Measurements from ENCODE around the gene SAMD4A.

SAMD4A gene

DNA sequence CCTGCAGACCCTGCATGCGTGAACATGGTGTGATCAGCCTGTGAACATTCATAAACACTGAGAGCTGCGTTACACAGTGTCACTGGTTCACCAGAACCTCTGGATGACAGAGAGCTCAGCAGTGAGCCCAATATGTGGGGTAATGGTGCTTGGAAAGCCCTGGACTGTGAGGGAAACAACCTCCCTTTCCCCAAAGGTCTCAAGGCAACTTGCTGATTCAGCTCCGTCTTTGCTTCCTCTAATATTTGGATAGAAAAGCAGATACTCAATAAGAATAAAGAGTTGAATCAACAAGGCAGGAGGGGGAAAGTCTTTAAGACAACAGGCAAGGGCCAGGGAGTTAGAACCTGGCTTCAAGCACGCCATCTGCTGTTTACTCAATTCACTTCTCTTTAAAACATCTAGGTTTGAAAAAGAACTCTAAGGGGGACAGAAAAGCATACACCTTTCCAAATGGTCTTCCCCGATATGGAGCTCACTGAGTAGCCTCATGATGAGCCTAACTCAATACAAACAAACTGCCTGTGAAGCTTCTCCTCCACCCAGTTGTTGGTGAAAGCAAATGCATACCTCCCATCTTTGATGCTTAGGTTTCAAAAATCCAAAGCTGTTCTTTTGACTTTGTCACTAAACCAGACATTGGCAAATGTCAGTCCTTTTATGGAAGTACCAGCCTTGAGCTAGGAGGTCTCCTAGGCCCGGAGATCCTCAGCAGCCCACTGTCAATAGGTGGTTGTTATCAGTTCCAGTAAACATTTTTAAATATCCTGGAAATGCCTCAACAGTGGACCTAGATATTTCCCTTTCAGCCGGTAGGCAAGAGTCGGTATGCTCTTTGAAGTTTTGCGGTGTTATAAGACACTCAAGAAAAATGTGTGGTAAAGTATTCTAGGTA lies 76.1 kb downstream of the SAMD4A start:
- no peak for TF ChIP-seq POLR2AphosphoS5 (IDR thresholded peaks at IDR 0.05; ENCODE audit: low read depth)
- TF ChIP-seq SPI1 (IDR thresholded peaks at IDR 0.05; ENCODE audit: borderline replicate concordance, low read depth) = no peak
- TF ChIP-seq, protein P1, sequence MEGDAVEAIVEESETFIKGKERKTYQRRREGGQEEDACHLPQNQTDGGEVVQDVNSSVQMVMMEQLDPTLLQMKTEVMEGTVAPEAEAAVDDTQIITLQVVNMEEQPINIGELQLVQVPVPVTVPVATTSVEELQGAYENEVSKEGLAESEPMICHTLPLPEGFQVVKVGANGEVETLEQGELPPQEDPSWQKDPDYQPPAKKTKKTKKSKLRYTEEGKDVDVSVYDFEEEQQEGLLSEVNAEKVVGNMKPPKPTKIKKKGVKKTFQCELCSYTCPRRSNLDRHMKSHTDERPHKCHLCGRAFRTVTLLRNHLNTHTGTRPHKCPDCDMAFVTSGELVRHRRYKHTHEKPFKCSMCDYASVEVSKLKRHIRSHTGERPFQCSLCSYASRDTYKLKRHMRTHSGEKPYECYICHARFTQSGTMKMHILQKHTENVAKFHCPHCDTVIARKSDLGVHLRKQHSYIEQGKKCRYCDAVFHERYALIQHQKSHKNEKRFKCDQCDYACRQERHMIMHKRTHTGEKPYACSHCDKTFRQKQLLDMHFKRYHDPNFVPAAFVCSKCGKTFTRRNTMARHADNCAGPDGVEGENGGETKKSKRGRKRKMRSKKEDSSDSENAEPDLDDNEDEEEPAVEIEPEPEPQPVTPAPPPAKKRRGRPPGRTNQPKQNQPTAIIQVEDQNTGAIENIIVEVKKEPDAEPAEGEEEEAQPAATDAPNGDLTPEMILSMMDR (IDR thresholded peaks at IDR 0.05; ENCODE audit: insufficient read depth, low read length) = no peak
- TF ChIP-seq, protein P2, sequence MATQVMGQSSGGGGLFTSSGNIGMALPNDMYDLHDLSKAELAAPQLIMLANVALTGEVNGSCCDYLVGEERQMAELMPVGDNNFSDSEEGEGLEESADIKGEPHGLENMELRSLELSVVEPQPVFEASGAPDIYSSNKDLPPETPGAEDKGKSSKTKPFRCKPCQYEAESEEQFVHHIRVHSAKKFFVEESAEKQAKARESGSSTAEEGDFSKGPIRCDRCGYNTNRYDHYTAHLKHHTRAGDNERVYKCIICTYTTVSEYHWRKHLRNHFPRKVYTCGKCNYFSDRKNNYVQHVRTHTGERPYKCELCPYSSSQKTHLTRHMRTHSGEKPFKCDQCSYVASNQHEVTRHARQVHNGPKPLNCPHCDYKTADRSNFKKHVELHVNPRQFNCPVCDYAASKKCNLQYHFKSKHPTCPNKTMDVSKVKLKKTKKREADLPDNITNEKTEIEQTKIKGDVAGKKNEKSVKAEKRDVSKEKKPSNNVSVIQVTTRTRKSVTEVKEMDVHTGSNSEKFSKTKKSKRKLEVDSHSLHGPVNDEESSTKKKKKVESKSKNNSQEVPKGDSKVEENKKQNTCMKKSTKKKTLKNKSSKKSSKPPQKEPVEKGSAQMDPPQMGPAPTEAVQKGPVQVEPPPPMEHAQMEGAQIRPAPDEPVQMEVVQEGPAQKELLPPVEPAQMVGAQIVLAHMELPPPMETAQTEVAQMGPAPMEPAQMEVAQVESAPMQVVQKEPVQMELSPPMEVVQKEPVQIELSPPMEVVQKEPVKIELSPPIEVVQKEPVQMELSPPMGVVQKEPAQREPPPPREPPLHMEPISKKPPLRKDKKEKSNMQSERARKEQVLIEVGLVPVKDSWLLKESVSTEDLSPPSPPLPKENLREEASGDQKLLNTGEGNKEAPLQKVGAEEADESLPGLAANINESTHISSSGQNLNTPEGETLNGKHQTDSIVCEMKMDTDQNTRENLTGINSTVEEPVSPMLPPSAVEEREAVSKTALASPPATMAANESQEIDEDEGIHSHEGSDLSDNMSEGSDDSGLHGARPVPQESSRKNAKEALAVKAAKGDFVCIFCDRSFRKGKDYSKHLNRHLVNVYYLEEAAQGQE (IDR thresholded peaks at IDR 0.05; ENCODE audit: insufficient replicate concordance, low read depth) = no peak
- no peak for TF ChIP-seq GABPA (IDR thresholded peaks at IDR 0.05; ENCODE audit: low read depth)
- no peak for DNase-seq (ENCODE audit: low read depth in 1 of 2, low spot score in 1 of 2)
- H3K27ac ChIP-seq (replicated peaks) = no peak overlapping the region
- no peak overlapping the region for H3K4me3 ChIP-seq (replicated peaks; ENCODE audit: insufficient read depth, low read length)
- peaks cover 17% of the 10 kb centered on the region for H3K27me3 ChIP-seq (ENCODE audit: insufficient read depth, poor library complexity, severe bottlenecking)

DNA sequence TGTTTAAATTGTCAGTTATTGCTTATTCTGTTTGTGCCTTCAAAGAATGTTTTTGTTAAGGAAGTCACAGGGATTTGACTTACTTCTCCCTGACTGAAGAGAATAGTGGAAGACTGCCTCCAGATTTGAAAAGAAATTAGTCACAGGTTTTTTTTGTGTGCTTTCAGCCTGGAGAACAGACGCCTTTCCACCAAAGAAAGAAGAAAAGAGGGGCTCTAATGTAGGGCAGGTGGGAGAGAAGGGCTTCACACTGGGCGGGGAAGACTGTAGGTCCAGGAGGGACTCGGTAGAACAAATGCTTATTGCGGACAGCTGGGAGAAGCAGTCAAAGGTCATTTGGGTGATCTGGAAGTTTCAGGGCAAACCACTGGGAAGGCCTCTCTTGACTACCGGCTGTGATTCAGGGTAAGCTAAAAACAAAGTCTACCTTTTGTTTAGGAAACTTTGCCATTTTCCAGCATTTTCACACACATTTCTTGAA lies 76.8 kb downstream of the SAMD4A start:
- TF ChIP-seq, protein P2 (IDR thresholded peaks at IDR 0.05; ENCODE audit: insufficient replicate concordance, low read depth) = no peak
- TF ChIP-seq SPI1 (IDR thresholded peaks at IDR 0.05; ENCODE audit: borderline replicate concordance, low read depth) (no peak), GABPA (IDR thresholded peaks at IDR 0.05; ENCODE audit: low read depth) (no peak), POLR2AphosphoS5 (IDR thresholded peaks at IDR 0.05; ENCODE audit: low read depth) (no peak)
- TF ChIP-seq, protein P1 (IDR thresholded peaks at IDR 0.05; ENCODE audit: insufficient read depth, low read length) = no peak
- no peak overlapping the region for H3K4me3 ChIP-seq (replicated peaks; ENCODE audit: insufficient read depth, low read length)
- peaks cover 17% of the 10 kb centered on the region for H3K27me3 ChIP-seq (ENCODE audit: insufficient read depth, poor library complexity, severe bottlenecking)
- DNase-seq (ENCODE audit: low read depth in 1 of 2, low spot score in 1 of 2) = no peak
- H3K27ac ChIP-seq (replicated peaks) = no peak overlapping the region

DNA sequence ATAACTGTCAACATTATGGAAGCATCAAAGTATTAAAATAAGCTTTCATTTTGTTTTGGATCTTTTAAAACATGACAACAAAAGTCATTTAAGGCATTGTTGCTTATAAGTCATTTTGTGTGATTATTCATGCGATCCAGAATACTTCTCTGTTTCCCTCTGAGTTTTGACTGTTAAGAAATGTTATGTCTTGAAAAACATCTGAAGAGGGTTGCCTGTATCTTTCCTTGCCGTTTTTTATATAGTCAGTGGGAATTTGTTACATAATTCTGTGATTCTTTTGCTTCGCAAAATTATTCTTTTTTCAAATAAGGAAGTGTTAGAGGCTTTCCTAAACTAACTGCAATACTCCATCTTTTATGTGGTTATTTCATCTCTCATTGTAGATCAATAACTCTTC lies 78.7 kb downstream of the SAMD4A start:
- DNase-seq (ENCODE audit: low read depth in 1 of 2, low spot score in 1 of 2) = no peak
- Histone ChIP-seq H3K27ac (replicated peaks) (no peak overlapping the region), H3K4me3 (replicated peaks; ENCODE audit: insufficient read depth, low read length) (no peak overlapping the region), H3K27me3 (ENCODE audit: insufficient read depth, poor library complexity, severe bottlenecking) (peaks cover 19% of the 10 kb centered on the region)
- TF ChIP-seq GABPA (IDR thresholded peaks at IDR 0.05; ENCODE audit: low read depth) = no peak
- no peak for TF ChIP-seq POLR2AphosphoS5 (IDR thresholded peaks at IDR 0.05; ENCODE audit: low read depth)
- TF ChIP-seq SPI1 (IDR thresholded peaks at IDR 0.05; ENCODE audit: borderline replicate concordance, low read depth) = no peak
- TF ChIP-seq, protein P2 (IDR thresholded peaks at IDR 0.05; ENCODE audit: insufficient replicate concordance, low read depth) = no peak
- TF ChIP-seq, protein P1 (IDR thresholded peaks at IDR 0.05; ENCODE audit: insufficient read depth, low read length) = no peak

All from HL-60 (cell line).